ENCODE results near the gene USP17L10.
"Not testable (repeated sequence)": the region's sequence is repeated elsewhere in the genome, so short reads cannot be mapped to it uniquely, and the experiment has no call there.

Gene USP17L10, protein sequence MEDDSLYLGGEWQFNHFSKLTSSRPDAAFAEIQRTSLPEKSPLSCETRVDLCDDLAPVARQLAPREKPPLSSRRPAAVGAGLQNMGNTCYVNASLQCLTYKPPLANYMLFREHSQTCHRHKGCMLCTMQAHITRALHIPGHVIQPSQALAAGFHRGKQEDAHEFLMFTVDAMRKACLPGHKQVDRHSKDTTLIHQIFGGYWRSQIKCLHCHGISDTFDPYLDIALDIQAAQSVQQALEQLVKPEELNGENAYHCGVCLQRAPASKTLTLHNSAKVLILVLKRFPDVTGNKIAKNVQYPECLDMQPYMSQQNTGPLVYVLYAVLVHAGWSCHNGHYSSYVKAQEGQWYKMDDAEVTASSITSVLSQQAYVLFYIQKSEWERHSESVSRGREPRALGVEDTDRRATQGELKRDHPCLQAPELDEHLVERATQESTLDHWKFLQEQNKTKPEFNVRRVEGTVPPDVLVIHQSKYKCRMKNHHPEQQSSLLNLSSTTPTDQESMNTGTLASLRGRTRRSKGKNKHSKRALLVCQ

GRCh38 chr4:9210357-9210756 is at the start of gene USP17L10:
Gene USP17L10, plus strand, starts transcription at chr4:9210657. Its CDS starts 0 bp downstream, at chr4:9210657.
- H3K9me3 ChIP-seq (ENCODE audit: control insufficient read depth in 1 of 2, low read length in 2 of 2); H3K9ac ChIP-seq (ENCODE audit: low read depth in 1 of 2, low read length in 2 of 2); H3K4me3 ChIP-seq (ENCODE audit: low read depth in 1 of 2, low read length in 2 of 2); H3K27ac ChIP-seq (ENCODE audit: low read depth, low read length); H3K36me3 ChIP-seq (ENCODE audit: control insufficient read depth in 1 of 2, insufficient read depth in 2 of 2, low read length in 2 of 2); H3K27me3 ChIP-seq (ENCODE audit: control insufficient read depth in 1 of 2, insufficient read depth in 2 of 2, low read length in 2 of 2); H3K4me1 ChIP-seq (ENCODE audit: control insufficient read depth in 1 of 2, insufficient read depth in 2 of 2, low read length in 2 of 2): not testable (repeated sequence)

DNA sequence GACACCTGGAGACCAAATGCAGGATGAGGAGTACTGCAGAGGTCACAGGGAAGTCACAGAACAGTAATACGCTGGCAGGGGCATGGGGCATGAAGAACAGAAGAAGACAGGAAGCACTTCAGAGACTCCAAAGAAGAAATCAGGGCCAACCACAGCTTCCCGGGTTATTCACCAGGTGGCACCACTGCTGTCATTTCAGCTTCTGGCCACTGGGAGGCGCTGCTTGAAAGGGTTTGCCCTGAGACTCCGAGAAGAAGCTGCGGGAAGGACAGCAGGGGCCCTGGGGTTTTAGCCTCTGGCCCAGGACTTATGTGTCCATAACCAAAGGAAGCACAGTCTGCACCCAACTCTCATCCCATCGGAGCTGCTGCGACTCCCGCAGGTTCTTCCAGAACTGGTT is 44.5 kb upstream of the USP17L10 start:
- not testable (repeated sequence) for H3K36me3 ChIP-seq (ENCODE audit: control insufficient read depth in 1 of 2, insufficient read depth in 2 of 2, low read length in 2 of 2); H3K4me3 ChIP-seq (ENCODE audit: low read depth in 1 of 2, low read length in 2 of 2); H3K9ac ChIP-seq (ENCODE audit: low read depth in 1 of 2, low read length in 2 of 2); H3K27me3 ChIP-seq (ENCODE audit: control insufficient read depth in 1 of 2, insufficient read depth in 2 of 2, low read length in 2 of 2); H3K9me3 ChIP-seq (ENCODE audit: control insufficient read depth in 1 of 2, low read length in 2 of 2); H3K4me1 ChIP-seq (ENCODE audit: control insufficient read depth in 1 of 2, insufficient read depth in 2 of 2, low read length in 2 of 2); H3K27ac ChIP-seq (ENCODE audit: low read depth, low read length)

DNA sequence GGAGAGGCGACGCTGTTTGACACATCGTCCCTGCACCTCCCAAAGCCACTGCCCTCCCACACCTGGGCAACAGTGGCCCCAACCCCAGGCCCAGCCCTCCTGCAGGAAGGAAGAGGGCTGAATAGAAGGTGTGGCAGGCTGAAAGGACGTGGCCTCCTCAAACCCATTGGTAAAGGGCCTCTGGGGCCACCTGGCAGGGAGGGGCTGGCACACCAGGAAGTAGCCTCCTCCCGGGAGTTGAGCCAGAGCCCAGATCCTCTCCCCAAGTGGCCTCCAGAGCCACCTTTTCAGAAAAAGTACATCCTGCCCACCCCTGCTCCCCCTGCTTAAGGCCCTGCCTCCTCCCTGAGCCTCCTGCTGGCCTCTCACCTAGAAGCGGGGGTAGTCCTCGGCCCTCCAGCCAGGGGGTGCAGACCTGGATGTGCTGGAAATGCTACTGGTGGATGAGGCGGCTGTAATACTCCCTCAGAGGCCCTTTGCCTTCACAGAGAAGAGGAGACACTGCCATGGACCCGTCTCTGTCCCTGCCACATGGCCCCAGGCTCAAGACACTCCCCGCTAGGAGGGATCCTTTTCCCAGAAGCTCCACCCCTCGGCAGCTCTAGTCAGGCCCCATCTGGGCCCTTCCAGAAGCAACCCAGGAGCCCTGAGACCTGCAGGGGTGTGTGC is 40.5 kb upstream of the USP17L10 start, which contains the start of gene FAM90A26:
TSS of gene FAM90A26 (plus strand) at position 619 of the 669 bp plus-strand sequence. CDS start 2,764 bp downstream, outside the sequence.
- not testable (repeated sequence) for H3K27ac ChIP-seq (ENCODE audit: low read depth, low read length); H3K4me1 ChIP-seq (ENCODE audit: control insufficient read depth in 1 of 2, insufficient read depth in 2 of 2, low read length in 2 of 2); H3K9me3 ChIP-seq (ENCODE audit: control insufficient read depth in 1 of 2, low read length in 2 of 2); H3K4me3 ChIP-seq (ENCODE audit: low read depth in 1 of 2, low read length in 2 of 2); H3K36me3 ChIP-seq (ENCODE audit: control insufficient read depth in 1 of 2, insufficient read depth in 2 of 2, low read length in 2 of 2); H3K27me3 ChIP-seq (ENCODE audit: control insufficient read depth in 1 of 2, insufficient read depth in 2 of 2, low read length in 2 of 2); H3K9ac ChIP-seq (ENCODE audit: low read depth in 1 of 2, low read length in 2 of 2)

- H3K27me3 ChIP-seq (ENCODE audit: control insufficient read depth in 1 of 2, insufficient read depth in 2 of 2, low read length in 2 of 2), result not testable (repeated sequence)
Measured at GRCh38 chr4:9214701-9215100, 4.2 kb downstream of the USP17L10 start.

GRCh38 chr4:9215105-9215504 is 4.6 kb downstream of the USP17L10 start, which contains the start of gene USP17L11:
Gene USP17L11, plus strand, starts transcription at chr4:9215405. Its CDS starts 0 bp downstream, at chr4:9215405.
- not testable (repeated sequence) for H3K36me3 ChIP-seq (ENCODE audit: control insufficient read depth in 1 of 2, insufficient read depth in 2 of 2, low read length in 2 of 2); H3K27ac ChIP-seq (ENCODE audit: low read depth, low read length); H3K4me1 ChIP-seq (ENCODE audit: control insufficient read depth in 1 of 2, insufficient read depth in 2 of 2, low read length in 2 of 2); H3K4me3 ChIP-seq (ENCODE audit: low read depth in 1 of 2, low read length in 2 of 2); H3K9me3 ChIP-seq (ENCODE audit: control insufficient read depth in 1 of 2, low read length in 2 of 2); H3K9ac ChIP-seq (ENCODE audit: low read depth in 1 of 2, low read length in 2 of 2); H3K27me3 ChIP-seq (ENCODE audit: control insufficient read depth in 1 of 2, insufficient read depth in 2 of 2, low read length in 2 of 2)

More at GRCh38 chr4:9214701-9215100, 4.2 kb downstream of the USP17L10 start:
- not testable (repeated sequence) for H3K36me3 ChIP-seq (ENCODE audit: control insufficient read depth in 1 of 2, insufficient read depth in 2 of 2, low read length in 2 of 2); H3K4me3 ChIP-seq (ENCODE audit: low read depth in 1 of 2, low read length in 2 of 2); H3K9ac ChIP-seq (ENCODE audit: low read depth in 1 of 2, low read length in 2 of 2); H3K9me3 ChIP-seq (ENCODE audit: control insufficient read depth in 1 of 2, low read length in 2 of 2); H3K4me1 ChIP-seq (ENCODE audit: control insufficient read depth in 1 of 2, insufficient read depth in 2 of 2, low read length in 2 of 2); H3K27ac ChIP-seq (ENCODE audit: low read depth, low read length)

- not testable (repeated sequence) for H3K9me3 ChIP-seq (ENCODE audit: control insufficient read depth in 1 of 2, low read length in 2 of 2); H3K27ac ChIP-seq (ENCODE audit: low read depth, low read length); H3K4me3 ChIP-seq (ENCODE audit: low read depth in 1 of 2, low read length in 2 of 2); H3K4me1 ChIP-seq (ENCODE audit: control insufficient read depth in 1 of 2, insufficient read depth in 2 of 2, low read length in 2 of 2); H3K36me3 ChIP-seq (ENCODE audit: control insufficient read depth in 1 of 2, insufficient read depth in 2 of 2, low read length in 2 of 2); H3K27me3 ChIP-seq (ENCODE audit: control insufficient read depth in 1 of 2, insufficient read depth in 2 of 2, low read length in 2 of 2); H3K9ac ChIP-seq (ENCODE audit: low read depth in 1 of 2, low read length in 2 of 2)
Measured at GRCh38 chr4:9219852-9220251, 9.4 kb downstream of the USP17L10 start, which contains the start of gene USP17L12. Gene USP17L12, plus strand, starts transcription at chr4:9220152. Its CDS starts 0 bp downstream, at chr4:9220152.

DNA sequence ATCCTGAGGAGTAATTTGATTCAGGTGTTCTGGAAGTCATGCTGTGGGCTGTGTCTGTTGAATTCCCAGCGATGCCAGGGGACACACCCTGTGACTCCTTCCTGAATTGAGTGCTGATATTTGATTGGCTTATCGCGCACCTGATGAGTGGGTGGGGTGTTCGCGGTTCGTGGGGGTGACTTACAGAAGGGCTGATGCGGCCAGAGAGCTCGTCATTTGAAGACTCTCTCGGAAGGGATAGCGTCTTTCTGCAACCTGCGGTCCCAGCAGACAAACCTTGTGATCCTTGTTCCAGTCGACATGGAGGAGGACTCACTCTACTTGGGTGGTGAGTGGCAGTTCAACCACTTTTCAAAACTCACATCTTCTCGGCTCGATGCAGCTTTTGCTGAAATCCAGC is 14.1 kb downstream of the USP17L10 start, which contains the start of gene USP17L13:
TSS of gene USP17L13 (plus strand) at position 301 of the 400 bp plus-strand sequence. CDS start at position 301, 0 bp downstream.
- not testable (repeated sequence) for H3K4me1 ChIP-seq (ENCODE audit: control insufficient read depth in 1 of 2, insufficient read depth in 2 of 2, low read length in 2 of 2); H3K9ac ChIP-seq (ENCODE audit: low read depth in 1 of 2, low read length in 2 of 2); H3K27ac ChIP-seq (ENCODE audit: low read depth, low read length); H3K36me3 ChIP-seq (ENCODE audit: control insufficient read depth in 1 of 2, insufficient read depth in 2 of 2, low read length in 2 of 2); H3K9me3 ChIP-seq (ENCODE audit: control insufficient read depth in 1 of 2, low read length in 2 of 2); H3K27me3 ChIP-seq (ENCODE audit: control insufficient read depth in 1 of 2, insufficient read depth in 2 of 2, low read length in 2 of 2); H3K4me3 ChIP-seq (ENCODE audit: low read depth in 1 of 2, low read length in 2 of 2)

- not testable (repeated sequence) for H3K27ac ChIP-seq (ENCODE audit: low read depth, low read length); H3K27me3 ChIP-seq (ENCODE audit: control insufficient read depth in 1 of 2, insufficient read depth in 2 of 2, low read length in 2 of 2); H3K4me1 ChIP-seq (ENCODE audit: control insufficient read depth in 1 of 2, insufficient read depth in 2 of 2, low read length in 2 of 2); H3K9me3 ChIP-seq (ENCODE audit: control insufficient read depth in 1 of 2, low read length in 2 of 2); H3K4me3 ChIP-seq (ENCODE audit: low read depth in 1 of 2, low read length in 2 of 2); H3K36me3 ChIP-seq (ENCODE audit: control insufficient read depth in 1 of 2, insufficient read depth in 2 of 2, low read length in 2 of 2); H3K9ac ChIP-seq (ENCODE audit: low read depth in 1 of 2, low read length in 2 of 2)
Measured at GRCh38 chr4:9230249-9230648, 19.8 kb downstream of the USP17L10 start.

DNA sequence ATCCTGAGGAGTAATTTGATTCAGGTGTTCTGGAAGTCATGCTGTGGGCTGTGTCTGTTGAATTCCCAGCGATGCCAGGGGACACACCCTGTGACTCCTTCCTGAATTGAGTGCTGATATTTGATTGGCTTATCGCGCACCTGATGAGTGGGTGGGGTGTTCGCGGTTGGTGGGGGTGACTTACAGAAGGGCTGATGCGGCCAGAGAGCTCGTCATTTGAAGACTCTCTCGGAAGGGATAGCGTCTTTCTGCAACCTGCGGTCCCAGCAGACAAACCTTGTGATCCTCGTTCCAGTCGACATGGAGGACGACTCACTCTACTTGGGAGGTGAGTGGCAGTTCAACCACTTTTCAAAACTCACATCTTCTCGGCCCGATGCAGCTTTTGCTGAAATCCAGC is 23.6 kb downstream of the USP17L10 start, which contains the start of gene USP17L15:
TSS of gene USP17L15 (plus strand) at position 301 of the 400 bp plus-strand sequence. CDS start at position 301, 0 bp downstream.
- H3K27ac ChIP-seq (ENCODE audit: low read depth, low read length); H3K4me1 ChIP-seq (ENCODE audit: control insufficient read depth in 1 of 2, insufficient read depth in 2 of 2, low read length in 2 of 2); H3K36me3 ChIP-seq (ENCODE audit: control insufficient read depth in 1 of 2, insufficient read depth in 2 of 2, low read length in 2 of 2); H3K27me3 ChIP-seq (ENCODE audit: control insufficient read depth in 1 of 2, insufficient read depth in 2 of 2, low read length in 2 of 2); H3K9ac ChIP-seq (ENCODE audit: low read depth in 1 of 2, low read length in 2 of 2); H3K4me3 ChIP-seq (ENCODE audit: low read depth in 1 of 2, low read length in 2 of 2); H3K9me3 ChIP-seq (ENCODE audit: control insufficient read depth in 1 of 2, low read length in 2 of 2): not testable (repeated sequence)

DNA sequence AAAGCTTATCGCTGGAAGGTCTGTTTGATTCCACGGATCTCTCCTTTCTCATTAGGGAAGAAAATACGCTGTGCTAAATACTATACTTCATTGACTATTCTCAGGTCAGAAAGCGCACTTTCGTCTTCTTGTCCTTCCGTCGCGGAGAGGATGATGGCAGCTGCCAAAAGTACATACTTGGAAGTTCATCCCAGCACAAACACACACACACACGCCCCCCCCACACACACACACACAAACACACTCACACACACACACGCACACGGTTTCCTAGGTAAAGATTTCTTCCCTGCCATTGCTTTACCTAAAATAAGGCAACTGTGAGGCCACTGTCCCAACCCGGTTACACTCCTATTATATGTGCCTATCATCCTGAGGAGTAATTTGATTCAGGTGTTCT is 28.0 kb downstream of the USP17L10 start:
- H3K27ac ChIP-seq (ENCODE audit: low read depth, low read length), result not testable (repeated sequence)

More for the DNA sequence above, 28.0 kb downstream of the USP17L10 start:
- H3K27me3 ChIP-seq (ENCODE audit: control insufficient read depth in 1 of 2, insufficient read depth in 2 of 2, low read length in 2 of 2); H3K4me1 ChIP-seq (ENCODE audit: control insufficient read depth in 1 of 2, insufficient read depth in 2 of 2, low read length in 2 of 2); H3K9me3 ChIP-seq (ENCODE audit: control insufficient read depth in 1 of 2, low read length in 2 of 2); H3K4me3 ChIP-seq (ENCODE audit: low read depth in 1 of 2, low read length in 2 of 2); H3K36me3 ChIP-seq (ENCODE audit: control insufficient read depth in 1 of 2, insufficient read depth in 2 of 2, low read length in 2 of 2); H3K9ac ChIP-seq (ENCODE audit: low read depth in 1 of 2, low read length in 2 of 2): not testable (repeated sequence)
